HepG2 (cell line): ENCODE data around the gene DLL3. TPM values are rescaled to one million over a fixed set of nuclear protein-coding genes. Genes with fewer than 3 reads are reported as not detected.

Experiments used
- ATAC-seq: fragments of 200-7000 bp; cut with Tn5 transposase; 3 replicates; pipeline ENCODE4 v1.9.1; 2020; ENCODE audit warnings: mild to moderate bottlenecking, moderate library complexity
- BruUV-seq: library from RNA; stranded (reverse); fragments of 400-500 nt; replicated peaks from 2 replicates; lab custom pipeline; 2021; lab: Mats Ljungman, UMichigan
- CTCF ChIA-PET: fragments of 300-600 bp; formaldehyde crosslinking; extraction: SDS; loops from one replicate; lab custom pipeline; 2021; ENCODE audit warnings: low total read pairs, inconsistent platforms, low intra/inter-chr PET ratio; lab: Yijun Ruan, JAX
- POLR2A ChIA-PET: fragments of 350-600 bp; sonication (Branson Sonifier 250); formaldehyde crosslinking; loops from one replicate; lab custom pipeline; 2020; ENCODE audit warnings: antibody characterized with exemption, inconsistent platforms; lab: Yijun Ruan, JAX
- DNase-seq: peaks from one replicate; pipeline ENCODE4 v3.0.0-alpha.2; 2015; ENCODE audit warnings: low spot score
- FAIRE-seq: peaks from 3 replicates; lab custom pipeline; 2011; peaks lifted over from hg19 to GRCh38; lab: Jason Lieb, UNC
- H2AFZ ChIP-seq: one replicate; pipeline ENCODE4 v1.6.1; 2011; ENCODE audit warnings: low read length, inconsistent platforms
- H3K27ac ChIP-seq: fragments of 300-600 bp; 3 replicates; pipeline ENCODE4 v1.8.0; 2011; ENCODE audit warnings: mixed run types, mild to moderate bottlenecking, mixed read lengths, low read length, inconsistent platforms; ENCODE audit not compliant: insufficient read depth; ENCODE audit errors: extremely low read length
- H3K27me3 ChIP-seq, 2 experiments: fragments of 200-600 bp in 1 of 2; 2 replicates in 1 of 2; 3 replicates in 1 of 2; pipeline versions ENCODE4 v1.6.0 to v1.8.0; 2011; ENCODE audit warnings: low read length in 2 of 2, mild to moderate bottlenecking in 2 of 2, moderate library complexity in 2 of 2, inconsistent platforms in 1 of 2; ENCODE audit not compliant: insufficient read depth in 2 of 2, control insufficient read depth in 1 of 2
- H3K36me3 ChIP-seq, 2 experiments: fragments of 200-600 bp in 1 of 2; replicated peaks in 1 of 2; 2 replicates in 1 of 2; 3 replicates in 1 of 2; pipeline versions ENCODE4 v1.5.1 to v1.8.0; 2011; ENCODE audit warnings: low read length in 2 of 2, inconsistent platforms in 1 of 2; ENCODE audit not compliant: insufficient read depth in 2 of 2, control insufficient read depth in 1 of 2
- H3K4me1 ChIP-seq: 2 replicates; pipeline ENCODE4 v1.5.1; 2012; ENCODE audit warnings: low read length, inconsistent platforms; ENCODE audit not compliant: insufficient read depth
- H3K4me2 ChIP-seq: 2 replicates; pipeline ENCODE4 v1.6.0; 2011; ENCODE audit warnings: low read depth, low read length, inconsistent platforms
- H3K4me3 ChIP-seq, 3 experiments: fragments of 200-600 bp in 1 of 3; sonication (generic), shearing (Covaris generic) in 1 of 3; replicated peaks in 1 of 3; 2 replicates each; pipeline ENCODE4 v1.5.1; 2011 to 2016; ENCODE audit warnings: low read length in 3 of 3, inconsistent platforms in 2 of 3, low read depth in 2 of 3, mild to moderate bottlenecking in 2 of 3, control low read depth in 1 of 3, mixed read lengths in 1 of 3; ENCODE audit not compliant: insufficient read depth in 1 of 3
- H3K79me2 ChIP-seq: one replicate; pipeline ENCODE4 v1.6.1; 2011; ENCODE audit warnings: low read length, inconsistent platforms; ENCODE audit not compliant: insufficient read depth
- H3K9ac ChIP-seq: 2 replicates; pipeline ENCODE4 v1.6.0; 2011; ENCODE audit warnings: mild to moderate bottlenecking, low read depth, low read length, inconsistent platforms; ENCODE audit not compliant: insufficient read depth
- H3K9me3 ChIP-seq: 2 replicates; pipeline ENCODE4 v1.5.1; 2012; ENCODE audit warnings: mild to moderate bottlenecking, low read length
- H4K20me1 ChIP-seq: 2 replicates; pipeline ENCODE4 v1.6.0; 2011; ENCODE audit warnings: inconsistent platforms, mild to moderate bottlenecking, low read length, moderate library complexity; ENCODE audit not compliant: insufficient read depth
- HMGXB4 ChIP-seq, 2 experiments: sonication (generic) in 1 of 2; formaldehyde crosslinking in 1 of 2; IDR thresholded peaks; 2 replicates each; pipeline versions ENCODE4 v1.4.0 to v1.6.1; 2018 to 2020; ENCODE audit warnings: missing genetic modification reagents in 2 of 2, borderline replicate concordance in 1 of 2, low read depth in 1 of 2, mild to moderate bottlenecking in 1 of 2, missing biosample characterization in 1 of 2
- HNRNPL ChIP-seq: fragments of 200-400 bp; formaldehyde crosslinking; IDR thresholded peaks from 2 replicates; pipeline ENCODE4 v1.6.1; 2017; ENCODE audit warnings: mild to moderate bottlenecking, low read depth, low read length
- SETDB1 ChIP-seq: sonication (generic); formaldehyde crosslinking; IDR thresholded peaks from 2 replicates; pipeline ENCODE4 v1.5.1; 2020; ENCODE audit warnings: missing genetic modification reagents, mild to moderate bottlenecking, borderline replicate concordance
- SIX1 ChIP-seq: sonication (generic); formaldehyde crosslinking; IDR thresholded peaks from 2 replicates; pipeline ENCODE4 v1.4.0; 2020; ENCODE audit warnings: missing genetic modification reagents, borderline replicate concordance
- SRSF1 ChIP-seq: fragments of 200-400 bp; formaldehyde crosslinking; optimal IDR thresholded peaks from 2 replicates; pipeline ENCODE3; 2017; ENCODE audit warnings: mild to moderate bottlenecking, low read depth, low read length, moderate library complexity
- SRSF4 ChIP-seq: fragments of 200-400 bp; formaldehyde crosslinking; IDR thresholded peaks from one replicate; pipeline ENCODE4 v1.6.1; 2018; ENCODE audit warnings: mild to moderate bottlenecking, low read depth, low read length, moderate library complexity; ENCODE audit not compliant: poor library complexity, severe bottlenecking
- WGBS: methylation state at CpG from one replicate; pipeline ENCODE4 v1.1.6; 2017; ENCODE audit warnings: low lambda C conversion rate; 5-methylcytosine and 5-hydroxymethylcytosine counted together
- in situ Hi-C: cut with HindIII; loops from 2 replicates; pipeline ENCODE4 v1.10.0; 2017; ENCODE audit warnings: low pct_unique_long_range_greater_than_20kb; ENCODE audit not compliant: extremely low pct_ligation_motif_present
- intact Hi-C: fragments of 100-400 bp; cut with micrococcal nuclease; formaldehyde crosslinking; loops from one replicate; pipeline ENCODE4 v1.10.0; 2022; ENCODE audit not compliant: unreplicated experiment
- polyA plus RNA-seq, 8 experiments: library from polyadenylated mRNA; depleted of rRNA in 3 of 8; stranded (reverse) in 7 of 8; unstranded in 1 of 8; fragments of >200 nt; fragmentation: Illumina TruSeq in 4 of 8; extraction: Trizol in 4 of 8; gene quantifications; 2 replicates each; pipeline versions ENCODE4 v1.2.1 to v1.2.3, GENCODE V29; 2011 to 2016; ENCODE audit warnings: low read depth in 4 of 8, missing spikeins in 1 of 8, mixed read lengths in 1 of 8; ENCODE audit not compliant: insufficient read depth in 1 of 8
- total RNA-seq, 5 experiments: library from RNA; depleted of rRNA; stranded (reverse); fragments of >200 nt; fragmentation: Illumina TruSeq; extraction: Trizol; gene quantifications; 2 replicates each; pipeline ENCODE4 v1.2.3, GENCODE V29; 2016; ENCODE audit warnings: low read depth in 1 of 5

Gene DLL3
- total and polyA plus RNA-seq, 2 of the 13 experiments (the other 11 are each of a cell fraction or from before 2014, with no cell fraction given), result 0.35 to 0.55 TPM

GRCh38 chr19:39492788-39493187 lies 6.0 kb upstream of the DLL3 start:
- Histone ChIP-seq H4K20me1 (no peaks in the 10 kb centered on the region), H3K9me3 (no peaks in the 10 kb centered on the region), H3K4me2 (no peak overlapping the region), H3K36me3 (peaks cover 9 to 23% of the 10 kb centered on the region in 2 experiments), H2AFZ (no peak overlapping the region), H3K4me1 (peaks cover 6% of the 10 kb centered on the region; the same call in 1 of the 2 replicates), H3K27ac (no peak overlapping the region), H3K27me3 (peaks cover 0 to 4% of the 10 kb centered on the region in 2 experiments; a peak in 2 of 5 replicates), H3K9ac (no peak overlapping the region), H3K79me2 (no peaks in the 10 kb centered on the region), H3K4me3 (no peak overlapping the region)
- no peak for DNase-seq
- POLR2A ChIA-PET, result no interaction called here
- no peak for ATAC-seq
- no peak for FAIRE-seq
- TF ChIP-seq SRSF4 (no peak), HMGXB4 (CRISPR knock-in tag; IDR thresholded peaks at IDR 0.05; ENCODE audit: borderline replicate concordance in 1 of 2, low read depth in 1 of 2) (no peak), SETDB1 (CRISPR knock-in tag) (no peak), SIX1 (CRISPR knock-in tag) (no peak)
- in situ Hi-C loops, result no loop called here
- WGBS, result 96% methylated on average over 3 of the region's 3 CpGs
- CTCF ChIA-PET, result no interaction called here
- intact Hi-C loops, result no loop called here
- no TSS peak for BruUV-seq

GRCh38 chr19:39494661-39495060 lies 4.1 kb upstream of the DLL3 start:
- H3K27me3 ChIP-seq, result peaks cover 5 to 21% of the 10 kb centered on the region in 2 experiments; a peak in 4 of 5 replicates
- H3K4me3 ChIP-seq, result no peak overlapping the region
- BruUV-seq, result no TSS peak
- intact Hi-C loops (no loop called here), in situ Hi-C loops (loop anchor here (5.0 kb wide), 1 partner anchor 38 kb away; the partner anchor contains the start of gene EID2B)
- ChIA-PET CTCF (no interaction called here), POLR2A (no interaction called here)
- H3K4me2 ChIP-seq, result no peak overlapping the region
- peaks cover 2 to 5% of the 10 kb centered on the region in 2 experiments; a peak in 4 of 5 replicates for H3K36me3 ChIP-seq
- no peak overlapping the region for H3K27ac ChIP-seq
- WGBS, result 77% methylated on average over 5 of the region's 5 CpGs
- H3K79me2 ChIP-seq, result no peaks in the 10 kb centered on the region
- no peak for FAIRE-seq
- no peak for DNase-seq
- H3K4me1 ChIP-seq, result peaks cover 24% of the 10 kb centered on the region
- no peaks in the 10 kb centered on the region for H3K9me3 ChIP-seq
- no peaks in the 10 kb centered on the region for H4K20me1 ChIP-seq
- no peak for ATAC-seq
- no peak overlapping the region for H3K9ac ChIP-seq
- H2AFZ ChIP-seq, result no peak overlapping the region
- TF ChIP-seq HNRNPL (no peak), SRSF1 (no peak)
